Measurements from ENCODE around the gene SRGAP1. TPM values are rescaled to one million over a fixed set of nuclear protein-coding genes. Genes with fewer than 3 reads are reported as not detected.

The SRGAP1 gene
- total and polyA plus RNA-seq, 7 donors: 0.23 to 5.1 (median 1.5) TPM

DNA sequence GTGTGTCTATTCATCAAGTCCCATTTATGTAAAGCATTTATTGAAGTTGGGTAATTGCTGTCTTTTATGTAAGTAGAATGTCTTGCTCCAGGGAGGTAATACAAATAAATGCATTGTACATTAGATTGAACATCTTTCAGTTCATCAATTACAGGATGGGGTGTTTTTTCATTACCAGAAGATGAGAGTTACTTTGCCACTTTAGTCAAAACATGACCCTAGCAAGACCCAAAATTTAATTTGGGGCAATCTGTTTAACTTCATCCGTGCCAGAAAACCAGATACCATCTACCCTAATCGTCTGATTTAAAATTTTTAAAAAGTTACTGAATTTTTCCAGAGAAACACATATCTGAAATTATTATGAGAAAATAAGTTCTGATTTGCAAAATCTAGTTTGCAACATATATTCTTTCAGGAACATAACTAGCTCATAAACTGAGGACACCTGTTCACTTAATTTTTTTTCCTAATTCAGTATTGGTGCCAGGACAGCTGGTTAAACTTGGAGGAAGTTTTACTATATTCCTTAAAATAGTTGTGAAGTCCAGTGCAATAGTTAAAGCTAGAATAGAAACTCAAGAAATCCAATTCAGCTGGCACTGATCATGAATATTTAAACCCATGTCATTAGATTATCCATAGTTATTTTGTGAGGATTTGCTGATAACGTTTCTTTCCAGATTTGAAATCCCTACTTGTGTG is 114.5 kb downstream of the SRGAP1 start:
- H3K27me3 ChIP-seq (ENCODE audit: insufficient read depth in 3 of 3, low read length in 2 of 3): peaks cover 0 to 2% (median 0%) of the 10 kb centered on the region in 3 donors
- DNase-seq: no peak
- no peaks in the 10 kb centered on the region for H3K36me3 ChIP-seq (ENCODE audit: insufficient read depth in 1 of 2, low read depth in 1 of 2)
- intact Hi-C loops (cut with DNase I): no loop called here
- no peak for ATAC-seq
- WGBS, 3 donors: 36 to 52% (median 42%) methylated on average over 3 of the region's 3 CpGs
- no peak overlapping the region for H3K27ac ChIP-seq
- TF ChIP-seq, protein P1, sequence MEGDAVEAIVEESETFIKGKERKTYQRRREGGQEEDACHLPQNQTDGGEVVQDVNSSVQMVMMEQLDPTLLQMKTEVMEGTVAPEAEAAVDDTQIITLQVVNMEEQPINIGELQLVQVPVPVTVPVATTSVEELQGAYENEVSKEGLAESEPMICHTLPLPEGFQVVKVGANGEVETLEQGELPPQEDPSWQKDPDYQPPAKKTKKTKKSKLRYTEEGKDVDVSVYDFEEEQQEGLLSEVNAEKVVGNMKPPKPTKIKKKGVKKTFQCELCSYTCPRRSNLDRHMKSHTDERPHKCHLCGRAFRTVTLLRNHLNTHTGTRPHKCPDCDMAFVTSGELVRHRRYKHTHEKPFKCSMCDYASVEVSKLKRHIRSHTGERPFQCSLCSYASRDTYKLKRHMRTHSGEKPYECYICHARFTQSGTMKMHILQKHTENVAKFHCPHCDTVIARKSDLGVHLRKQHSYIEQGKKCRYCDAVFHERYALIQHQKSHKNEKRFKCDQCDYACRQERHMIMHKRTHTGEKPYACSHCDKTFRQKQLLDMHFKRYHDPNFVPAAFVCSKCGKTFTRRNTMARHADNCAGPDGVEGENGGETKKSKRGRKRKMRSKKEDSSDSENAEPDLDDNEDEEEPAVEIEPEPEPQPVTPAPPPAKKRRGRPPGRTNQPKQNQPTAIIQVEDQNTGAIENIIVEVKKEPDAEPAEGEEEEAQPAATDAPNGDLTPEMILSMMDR (IDR thresholded peaks at IDR 0.05): no peak
- H3K4me3 ChIP-seq: no peak overlapping the region
- no peaks in the 10 kb centered on the region for H3K4me1 ChIP-seq
- H3K9me3 ChIP-seq: no peaks in the 10 kb centered on the region

DNA sequence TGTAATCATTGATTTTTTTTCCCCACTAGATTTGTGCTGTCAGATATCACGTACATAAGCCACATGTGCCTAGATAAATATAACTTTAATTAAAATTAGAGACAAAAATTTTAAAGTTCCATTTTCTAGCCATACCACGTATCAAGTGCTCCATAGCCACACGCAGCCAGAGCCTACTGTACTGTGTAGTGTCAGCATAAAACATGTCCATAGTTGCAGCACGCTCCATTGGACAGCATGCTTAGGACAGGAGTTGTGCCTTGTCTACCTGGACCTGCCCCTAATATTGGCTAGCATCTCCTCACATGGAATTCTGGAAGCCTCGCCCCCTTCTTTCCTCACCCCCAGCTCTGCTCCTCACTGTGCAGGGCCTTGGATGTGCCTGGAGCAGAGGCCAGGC is 116.5 kb downstream of the SRGAP1 start:
- H3K4me1 ChIP-seq: no peaks in the 10 kb centered on the region
- 96 to 97% (median 96%) methylated on average over 5 of the region's 5 CpGs for WGBS, 3 donors
- H3K27ac ChIP-seq: no peak overlapping the region
- DNase-seq: no peak
- peaks cover 0 to 2% (median 0%) of the 10 kb centered on the region in 3 donors for H3K27me3 ChIP-seq (ENCODE audit: insufficient read depth in 3 of 3, low read length in 2 of 3)
- no peaks in the 10 kb centered on the region for H3K36me3 ChIP-seq (ENCODE audit: insufficient read depth in 1 of 2, low read depth in 1 of 2)
- intact Hi-C loops (cut with DNase I): no loop called here
- no peak overlapping the region for H3K4me3 ChIP-seq
- ATAC-seq: no peak
- no peaks in the 10 kb centered on the region for H3K9me3 ChIP-seq
- TF ChIP-seq, protein P1 (IDR thresholded peaks at IDR 0.05): no peak

DNA sequence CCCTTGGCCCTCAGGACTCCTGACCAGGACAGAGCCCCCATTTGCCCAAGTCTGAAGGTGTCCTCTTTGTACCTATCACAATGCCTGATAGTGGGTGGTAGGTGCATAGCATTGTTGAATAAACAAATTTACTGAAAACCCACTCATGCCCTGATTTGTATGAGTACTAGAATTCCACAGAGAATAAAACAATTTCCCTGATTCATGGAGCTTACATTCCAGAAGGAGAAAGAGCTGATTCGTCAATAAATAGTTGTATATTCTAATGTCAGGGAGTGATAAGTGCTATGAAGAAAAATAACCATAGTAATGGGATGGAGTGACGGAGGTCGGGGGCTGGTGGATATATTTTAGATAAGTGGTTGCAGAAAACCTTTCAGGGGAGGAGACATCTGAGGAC is 117.0 kb downstream of the SRGAP1 start:
- WGBS, 3 donors: 93 to 95% (median 95%) methylated on average over 3 of the region's 3 CpGs
- intact Hi-C loops (cut with DNase I): no loop called here
- no peaks in the 10 kb centered on the region for H3K4me1 ChIP-seq
- H3K36me3 ChIP-seq (ENCODE audit: insufficient read depth in 1 of 2, low read depth in 1 of 2): no peaks in the 10 kb centered on the region
- TF ChIP-seq, protein P1 (IDR thresholded peaks at IDR 0.05): no peak
- no peak for ATAC-seq
- no peak overlapping the region for H3K27ac ChIP-seq
- no peaks in the 10 kb centered on the region for H3K9me3 ChIP-seq
- H3K4me3 ChIP-seq: no peak overlapping the region
- DNase-seq: no peak
- peaks cover 0 to 2% (median 0%) of the 10 kb centered on the region in 3 donors for H3K27me3 ChIP-seq (ENCODE audit: insufficient read depth in 3 of 3, low read length in 2 of 3)

DNA sequence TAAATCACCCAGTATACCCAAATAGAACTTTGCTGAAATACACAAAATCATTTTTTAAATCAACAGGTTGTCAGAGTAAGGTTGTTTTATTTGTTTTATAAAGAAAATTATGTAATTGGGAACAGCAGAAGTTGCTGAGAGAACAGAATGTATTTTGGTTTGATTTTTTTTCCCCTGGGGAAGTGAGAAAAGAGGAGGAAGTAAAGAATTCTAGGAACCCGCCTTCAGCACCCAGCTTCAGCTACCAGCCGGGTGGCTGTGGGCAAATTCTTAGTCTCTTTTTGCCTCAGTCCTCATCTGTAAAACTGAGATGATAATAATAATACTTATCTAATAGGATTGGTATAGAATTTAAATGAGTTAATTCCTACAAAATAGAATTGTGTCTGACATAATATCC is 119.4 kb downstream of the SRGAP1 start:
- no peak overlapping the region for H3K27ac ChIP-seq
- ATAC-seq: no peak
- H3K36me3 ChIP-seq (ENCODE audit: insufficient read depth in 1 of 2, low read depth in 1 of 2): no peaks in the 10 kb centered on the region
- no peak for DNase-seq
- 70 to 74% (median 73%) methylated on average over 2 of the region's 2 CpGs for WGBS, 3 donors
- no peaks in the 10 kb centered on the region for H3K4me1 ChIP-seq
- intact Hi-C loops (cut with DNase I): no loop called here
- no peaks in the 10 kb centered on the region for H3K9me3 ChIP-seq
- H3K27me3 ChIP-seq (ENCODE audit: insufficient read depth in 3 of 3, low read length in 2 of 3): peaks cover 0 to 2% (median 0%) of the 10 kb centered on the region in 3 donors
- TF ChIP-seq, protein P1 (IDR thresholded peaks at IDR 0.05): no peak
- H3K4me3 ChIP-seq: no peak overlapping the region

DNA sequence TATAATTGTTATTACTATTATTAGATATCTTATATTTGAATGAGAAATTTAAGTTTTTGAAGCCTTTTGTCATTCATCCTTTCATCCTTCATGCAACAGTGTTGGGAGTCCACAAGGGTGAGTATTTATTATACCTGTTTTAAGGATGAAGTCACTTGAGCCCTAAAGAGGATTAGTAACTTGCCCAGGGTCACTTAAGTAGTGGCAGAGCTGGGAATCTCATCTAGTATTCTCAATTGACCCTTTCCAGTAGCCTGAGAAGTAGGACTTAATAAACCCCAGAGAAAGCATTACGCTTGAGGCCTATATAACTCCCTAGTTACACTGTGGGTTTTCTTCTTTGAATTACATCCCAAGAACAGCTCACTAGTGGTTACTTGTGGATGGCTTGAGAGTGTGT is 119.8 kb downstream of the SRGAP1 start:
- H3K27me3 ChIP-seq (ENCODE audit: insufficient read depth in 3 of 3, low read length in 2 of 3): peaks cover 0 to 2% (median 0%) of the 10 kb centered on the region in 3 donors
- no peaks in the 10 kb centered on the region for H3K9me3 ChIP-seq
- DNase-seq (no peak), ATAC-seq (no peak)
- no peaks in the 10 kb centered on the region for H3K36me3 ChIP-seq (ENCODE audit: insufficient read depth in 1 of 2, low read depth in 1 of 2)
- TF ChIP-seq, protein P1 (IDR thresholded peaks at IDR 0.05): no peak
- no peak overlapping the region for H3K4me3 ChIP-seq
- no peak overlapping the region for H3K27ac ChIP-seq
- 97 to 100% (median 99%) methylated on average over 1 of the region's 1 CpG for WGBS, 3 donors
- H3K4me1 ChIP-seq: no peaks in the 10 kb centered on the region
- intact Hi-C loops (cut with DNase I): no loop called here
